Measurements from ENCODE around the gene CDH20.

The CDH20 gene

GRCh38 chr18:61432590-61432989 lies 99.4 kb downstream of the CDH20 start:
- no peak for DNase-seq

GRCh38 chr18:61435064-61435652 lies 101.9 kb downstream of the CDH20 start:
- DNase-seq, result no peak

- no peak for DNase-seq
Observed at GRCh38 chr18:61443081-61443725, 110.0 kb downstream of the CDH20 start.

GRCh38 chr18:61448316-61448715 lies 115.1 kb downstream of the CDH20 start:
- DNase-seq, result no peak

- no peak for DNase-seq
Observed at GRCh38 chr18:61459896-61460648, 126.8 kb downstream of the CDH20 start.

GRCh38 chr18:61464551-61465142 lies 131.4 kb downstream of the CDH20 start:
- no peak for DNase-seq

- DNase-seq, result no peak
Observed at GRCh38 chr18:61466736-61467135, 133.5 kb downstream of the CDH20 start.

- no peak for DNase-seq
Observed at GRCh38 chr18:61470031-61470674, 136.9 kb downstream of the CDH20 start.

GRCh38 chr18:61471541-61471940 lies 138.3 kb downstream of the CDH20 start:
- no peak for DNase-seq

- no peak for DNase-seq
Observed at GRCh38 chr18:61471942-61472341, 138.7 kb downstream of the CDH20 start.

- no peak for DNase-seq
Observed at GRCh38 chr18:61474341-61474740, 141.1 kb downstream of the CDH20 start.

- DNase-seq, result no peak
Observed at GRCh38 chr18:61474918-61475317, 141.7 kb downstream of the CDH20 start.

- no peak for DNase-seq
Observed at GRCh38 chr18:61475931-61476330, 142.7 kb downstream of the CDH20 start.

GRCh38 chr18:61489334-61489733 lies 156.1 kb downstream of the CDH20 start:
- DNase-seq, result no peak

- DNase-seq, result no peak
Observed at GRCh38 chr18:61496374-61496773, 163.1 kb downstream of the CDH20 start.

GRCh38 chr18:61497422-61497821 lies 164.2 kb downstream of the CDH20 start:
- no peak for DNase-seq

GRCh38 chr18:61502472-61502871 lies 169.2 kb downstream of the CDH20 start:
- DNase-seq, result no peak

GRCh38 chr18:61503688-61504087 lies 170.5 kb downstream of the CDH20 start:
- no peak for DNase-seq

- no peak for DNase-seq
Observed at GRCh38 chr18:61528961-61529360, 195.7 kb downstream of the CDH20 start.

- no peak for DNase-seq
Observed at GRCh38 chr18:61530681-61531080, 197.5 kb downstream of the CDH20 start.

- no peak for DNase-seq
Observed at GRCh38 chr18:61531182-61531581, 198.0 kb downstream of the CDH20 start.

GRCh38 chr18:61531891-61532290 lies 198.7 kb downstream of the CDH20 start:
- DNase-seq, result no peak

GRCh38 chr18:61535401-61535800 lies 202.2 kb downstream of the CDH20 start:
- DNase-seq, result no peak
